ENCODE data around the gene PAPPA.

Gene PAPPA

DNA sequence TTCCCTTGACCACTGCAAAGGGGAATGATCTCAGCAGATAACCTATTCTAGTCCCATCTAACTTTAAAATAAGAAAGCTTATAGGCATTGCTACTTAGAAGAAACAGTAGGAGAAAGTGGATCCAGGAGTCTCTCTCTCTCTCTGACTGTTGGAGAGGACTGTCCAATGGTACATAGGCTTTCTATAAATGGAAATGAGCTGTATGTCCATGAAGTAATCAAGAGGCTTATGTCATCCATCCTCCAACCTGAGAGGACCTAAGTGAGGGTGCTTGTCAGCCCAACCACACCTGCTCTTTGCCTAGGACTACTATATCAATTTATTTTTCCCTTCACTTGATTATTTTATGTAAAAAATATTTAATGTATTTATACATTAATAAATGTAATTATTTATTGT, 172.3 kb downstream of the PAPPA start:
- Histone ChIP-seq H2BK120ac (ENCODE audit: low read depth, low read length) (no peak overlapping the region), H3K79me2 (ENCODE audit: control insufficient read depth, insufficient read depth, low read length) (no peaks in the 10 kb centered on the region), H2BK5ac (ENCODE audit: low read length) (no peak overlapping the region), H3K36me3 (ENCODE audit: control insufficient read depth, insufficient read depth, low read length) (no peaks in the 10 kb centered on the region), H3K4me1 (ENCODE audit: control insufficient read depth, low read depth, low read length) (no peaks in the 10 kb centered on the region), H3K4me3 (ENCODE audit: low read length) (no peak overlapping the region), H3K23ac (ENCODE audit: low read length) (no peak overlapping the region), H3K4me2 (ENCODE audit: low read length) (no peak overlapping the region), H4K8ac (ENCODE audit: low read depth, low read length) (no peak overlapping the region), H3K18ac (ENCODE audit: low read length) (no peak overlapping the region), H3K56ac (ENCODE audit: low read length) (no peak overlapping the region), H3K4ac (ENCODE audit: low read depth, low read length) (no peak overlapping the region), H3K27me3 (ENCODE audit: insufficient read depth, low read length, poor library complexity) (no peaks in the 10 kb centered on the region), H2BK15ac (replicated peaks; ENCODE audit: low read depth) (no peak overlapping the region), H3K79me1 (ENCODE audit: low read length) (no peaks in the 10 kb centered on the region), H2AK5ac (ENCODE audit: low read length) (no peak overlapping the region), H4K5ac (ENCODE audit: low read length) (no peak overlapping the region), H3K27ac (ENCODE audit: low read depth, low read length) (no peak overlapping the region), H3K9ac (ENCODE audit: low read length) (no peak overlapping the region)
- no peak for DNase-seq

DNA sequence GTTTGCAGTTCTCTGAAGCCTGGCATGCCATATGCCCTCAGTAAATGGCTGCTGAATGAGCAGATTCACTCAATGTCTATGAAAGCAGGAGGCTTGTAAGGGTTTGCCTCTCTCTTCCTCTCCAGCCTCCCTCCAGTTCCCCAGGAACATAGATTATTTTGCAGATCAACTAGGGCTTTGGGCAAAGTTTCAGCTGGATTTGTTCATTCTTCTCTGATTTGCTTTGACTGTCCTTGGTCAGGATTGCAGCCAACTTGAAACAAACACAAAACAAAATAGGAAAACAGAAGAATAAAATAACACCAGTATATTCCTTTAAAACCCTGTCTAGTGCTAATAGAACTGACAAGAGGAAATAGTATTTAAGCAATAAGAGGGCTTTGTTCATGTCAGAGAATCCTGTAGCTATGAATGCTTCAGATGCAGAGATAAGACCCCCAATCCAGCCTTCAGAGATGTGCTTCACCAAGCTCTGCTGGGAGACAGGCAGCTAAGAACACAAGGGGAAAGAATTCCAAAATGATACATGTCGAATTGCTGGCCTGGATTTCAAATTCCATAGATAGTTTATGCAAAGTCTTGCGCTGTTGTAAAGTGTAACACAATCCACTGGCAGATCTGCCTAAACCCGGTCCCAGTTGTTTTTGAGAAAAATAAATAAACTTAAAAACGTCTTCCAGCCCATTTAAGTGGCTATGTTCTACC, 174.3 kb downstream of the PAPPA start:
- DNase-seq = no peak
- no CpG with 5 or more reads among the region's 4 CpGs for WGBS (ENCODE audit: extremely low coverage, insufficient coverage, low lambda C conversion rate)
- H3K56ac ChIP-seq (ENCODE audit: low read length) = no peak overlapping the region
- H3K79me2 ChIP-seq (ENCODE audit: control insufficient read depth, insufficient read depth, low read length) = no peaks in the 10 kb centered on the region
- H3K9ac ChIP-seq (ENCODE audit: low read length) = no peak overlapping the region
- peaks cover 3% of the 10 kb centered on the region for H3K4me1 ChIP-seq (ENCODE audit: control insufficient read depth, low read depth, low read length)
- no peak overlapping the region for H4K8ac ChIP-seq (ENCODE audit: low read depth, low read length)
- H3K27ac ChIP-seq (ENCODE audit: low read depth, low read length) = no peak overlapping the region
- no peak overlapping the region for H4K5ac ChIP-seq (ENCODE audit: low read length)
- no peak overlapping the region for H3K4ac ChIP-seq (ENCODE audit: low read depth, low read length)
- H3K36me3 ChIP-seq (ENCODE audit: control insufficient read depth, insufficient read depth, low read length) = no peaks in the 10 kb centered on the region
- H2BK15ac ChIP-seq (replicated peaks; ENCODE audit: low read depth) = peak overlapping the region; percentile 28
- no peaks in the 10 kb centered on the region for H3K27me3 ChIP-seq (ENCODE audit: insufficient read depth, low read length, poor library complexity)
- H2BK5ac ChIP-seq (ENCODE audit: low read length) = no peak overlapping the region
- no peak overlapping the region for H3K23ac ChIP-seq (ENCODE audit: low read length)
- H2AK5ac ChIP-seq (ENCODE audit: low read length) = no peak overlapping the region
- H3K4me3 ChIP-seq (ENCODE audit: low read length) = no peak overlapping the region
- H3K79me1 ChIP-seq (ENCODE audit: low read length) = no peaks in the 10 kb centered on the region
- no peak overlapping the region for H3K4me2 ChIP-seq (ENCODE audit: low read length)
- H3K18ac ChIP-seq (ENCODE audit: low read length) = no peak overlapping the region
- no peak overlapping the region for H2BK120ac ChIP-seq (ENCODE audit: low read depth, low read length)

DNA sequence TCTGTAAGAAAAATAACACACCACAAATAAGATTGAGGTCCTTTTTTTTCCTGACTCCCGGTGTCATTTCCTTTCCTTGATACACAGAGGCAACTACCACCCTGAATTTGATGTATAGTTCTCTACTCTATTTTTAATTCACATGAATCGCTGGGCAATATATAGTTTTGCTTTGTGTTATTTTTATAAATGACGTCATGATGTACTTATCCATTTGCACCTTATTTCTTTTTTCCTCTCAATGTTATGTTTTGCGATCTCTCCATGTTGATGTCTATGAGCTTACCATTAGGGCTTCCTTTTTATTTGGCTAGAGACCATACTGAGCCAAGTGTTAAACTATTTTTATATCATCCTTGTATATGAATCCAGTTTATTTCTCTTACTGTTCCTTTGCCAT, 175.9 kb downstream of the PAPPA start:
- Histone ChIP-seq H3K27me3 (ENCODE audit: insufficient read depth, low read length, poor library complexity) (no peaks in the 10 kb centered on the region), H3K4ac (ENCODE audit: low read depth, low read length) (no peak overlapping the region), H3K79me2 (ENCODE audit: control insufficient read depth, insufficient read depth, low read length) (no peaks in the 10 kb centered on the region), H3K36me3 (ENCODE audit: control insufficient read depth, insufficient read depth, low read length) (no peaks in the 10 kb centered on the region), H2BK5ac (ENCODE audit: low read length) (no peak overlapping the region), H3K4me1 (ENCODE audit: control insufficient read depth, low read depth, low read length) (peaks cover 3% of the 10 kb centered on the region), H3K9ac (ENCODE audit: low read length) (no peak overlapping the region), H3K27ac (ENCODE audit: low read depth, low read length) (no peak overlapping the region), H3K79me1 (ENCODE audit: low read length) (no peaks in the 10 kb centered on the region), H4K8ac (ENCODE audit: low read depth, low read length) (no peak overlapping the region), H3K4me3 (ENCODE audit: low read length) (no peak overlapping the region), H2AK5ac (ENCODE audit: low read length) (no peak overlapping the region), H2BK15ac (replicated peaks; ENCODE audit: low read depth) (no peak overlapping the region), H4K5ac (ENCODE audit: low read length) (no peak overlapping the region), H3K23ac (ENCODE audit: low read length) (no peak overlapping the region), H3K4me2 (ENCODE audit: low read length) (no peak overlapping the region), H3K18ac (ENCODE audit: low read length) (no peak overlapping the region), H2BK120ac (ENCODE audit: low read depth, low read length) (no peak overlapping the region), H3K56ac (ENCODE audit: low read length) (no peak overlapping the region)
- DNase-seq = no peak
- WGBS (ENCODE audit: extremely low coverage, insufficient coverage, low lambda C conversion rate) = no CpG with 5 or more reads among the region's 4 CpGs

DNA sequence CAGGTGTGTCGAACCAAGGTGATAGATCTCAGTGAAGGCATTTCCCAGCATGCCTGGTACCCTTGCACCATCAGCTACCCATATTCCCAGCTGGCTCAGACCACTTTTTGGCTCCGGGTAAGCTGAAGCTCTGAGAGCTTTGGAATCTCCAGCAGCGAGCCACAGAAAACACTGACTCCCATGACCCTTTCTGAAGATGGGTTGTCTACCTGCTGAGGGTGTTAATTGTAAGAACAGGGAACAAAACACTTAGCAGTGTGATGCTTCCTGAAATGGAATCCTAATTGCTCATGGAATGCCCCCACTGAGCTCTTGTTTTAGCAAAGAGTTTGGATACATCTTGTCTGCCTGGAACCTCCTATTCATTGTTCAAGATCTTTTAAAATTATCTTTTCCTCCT, 177.7 kb downstream of the PAPPA start:
- Histone ChIP-seq H3K27me3 (ENCODE audit: insufficient read depth, low read length, poor library complexity) (no peaks in the 10 kb centered on the region), H4K5ac (ENCODE audit: low read length) (no peak overlapping the region), H3K4ac (ENCODE audit: low read depth, low read length) (no peak overlapping the region), H3K4me1 (ENCODE audit: control insufficient read depth, low read depth, low read length) (peaks cover 3% of the 10 kb centered on the region), H3K4me2 (ENCODE audit: low read length) (no peak overlapping the region), H3K27ac (ENCODE audit: low read depth, low read length) (no peak overlapping the region), H3K23ac (ENCODE audit: low read length) (no peak overlapping the region), H3K18ac (ENCODE audit: low read length) (no peak overlapping the region), H3K4me3 (ENCODE audit: low read length) (no peak overlapping the region), H3K79me1 (ENCODE audit: low read length) (no peaks in the 10 kb centered on the region), H2BK15ac (replicated peaks; ENCODE audit: low read depth) (no peak overlapping the region), H3K9ac (ENCODE audit: low read length) (no peak overlapping the region), H3K36me3 (ENCODE audit: control insufficient read depth, insufficient read depth, low read length) (no peaks in the 10 kb centered on the region), H4K8ac (ENCODE audit: low read depth, low read length) (no peak overlapping the region), H2BK5ac (ENCODE audit: low read length) (no peak overlapping the region), H3K79me2 (ENCODE audit: control insufficient read depth, insufficient read depth, low read length) (no peaks in the 10 kb centered on the region), H3K56ac (ENCODE audit: low read length) (no peak overlapping the region), H2AK5ac (ENCODE audit: low read length) (no peak overlapping the region), H2BK120ac (ENCODE audit: low read depth, low read length) (no peak overlapping the region)
- no CpG with 5 or more reads among the region's 3 CpGs for WGBS (ENCODE audit: extremely low coverage, insufficient coverage, low lambda C conversion rate)
- peak; percentile 85 for DNase-seq

DNA sequence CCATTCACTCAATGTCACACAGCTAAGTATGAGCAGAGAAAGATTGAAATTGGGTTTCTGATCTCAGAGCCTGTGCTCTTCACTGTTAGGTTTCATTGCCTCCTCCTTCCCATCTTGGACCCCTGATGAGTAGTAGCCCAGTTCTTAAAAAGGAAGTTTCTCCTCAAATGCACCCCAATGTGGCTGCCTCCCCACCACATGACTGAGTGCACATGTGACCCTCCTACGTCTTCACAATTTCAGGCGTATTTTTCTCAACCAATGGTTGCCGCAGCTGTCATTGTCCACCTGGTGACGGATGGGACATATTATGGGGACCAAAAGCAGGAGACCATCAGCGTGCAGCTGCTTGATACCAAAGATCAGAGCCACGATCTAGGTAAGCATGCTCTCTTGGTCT, 178.5 kb downstream of the PAPPA start:
- no peak overlapping the region for H2BK5ac ChIP-seq (ENCODE audit: low read length)
- no peaks in the 10 kb centered on the region for H3K79me2 ChIP-seq (ENCODE audit: control insufficient read depth, insufficient read depth, low read length)
- H3K79me1 ChIP-seq (ENCODE audit: low read length) = no peaks in the 10 kb centered on the region
- no peak overlapping the region for H2BK120ac ChIP-seq (ENCODE audit: low read depth, low read length)
- H3K4ac ChIP-seq (ENCODE audit: low read depth, low read length) = no peak overlapping the region
- no peak overlapping the region for H3K23ac ChIP-seq (ENCODE audit: low read length)
- no peak for DNase-seq
- H3K18ac ChIP-seq (ENCODE audit: low read length) = no peak overlapping the region
- H3K56ac ChIP-seq (ENCODE audit: low read length) = no peak overlapping the region
- H3K4me1 ChIP-seq (ENCODE audit: control insufficient read depth, low read depth, low read length) = peaks cover 3% of the 10 kb centered on the region
- no peak overlapping the region for H4K5ac ChIP-seq (ENCODE audit: low read length)
- no peak overlapping the region for H2BK15ac ChIP-seq (replicated peaks; ENCODE audit: low read depth)
- WGBS (ENCODE audit: extremely low coverage, insufficient coverage, low lambda C conversion rate) = no CpG with 5 or more reads among the region's 6 CpGs
- H3K4me3 ChIP-seq (ENCODE audit: low read length) = no peak overlapping the region
- H4K8ac ChIP-seq (ENCODE audit: low read depth, low read length) = no peak overlapping the region
- no peaks in the 10 kb centered on the region for H3K27me3 ChIP-seq (ENCODE audit: insufficient read depth, low read length, poor library complexity)
- no peaks in the 10 kb centered on the region for H3K36me3 ChIP-seq (ENCODE audit: control insufficient read depth, insufficient read depth, low read length)
- no peak overlapping the region for H3K27ac ChIP-seq (ENCODE audit: low read depth, low read length)
- no peak overlapping the region for H3K4me2 ChIP-seq (ENCODE audit: low read length)
- no peak overlapping the region for H3K9ac ChIP-seq (ENCODE audit: low read length)
- no peak overlapping the region for H2AK5ac ChIP-seq (ENCODE audit: low read length)

DNA sequence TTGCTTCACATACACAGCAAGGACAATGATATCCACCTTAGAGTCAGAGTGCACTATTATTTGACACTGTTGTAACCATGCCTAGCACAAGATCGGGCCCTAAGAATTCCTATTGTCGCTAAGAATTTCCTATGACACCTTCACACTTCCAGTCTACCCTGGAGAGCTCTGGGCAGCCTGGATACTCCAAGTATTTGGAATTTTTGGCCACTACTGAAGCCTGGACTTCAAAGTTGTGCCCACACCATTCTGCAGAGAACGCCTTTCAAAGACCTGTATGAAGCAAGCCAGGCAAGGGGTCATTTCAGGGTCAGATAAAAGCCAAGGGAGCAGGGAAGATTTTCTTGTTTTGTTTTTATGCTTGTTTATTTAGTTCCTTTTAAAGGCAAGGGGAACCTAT, 179.7 kb downstream of the PAPPA start:
- Histone ChIP-seq H2BK15ac (replicated peaks; ENCODE audit: low read depth) (no peak overlapping the region), H3K4ac (ENCODE audit: low read depth, low read length) (no peak overlapping the region), H3K27me3 (ENCODE audit: insufficient read depth, low read length, poor library complexity) (no peaks in the 10 kb centered on the region), H3K36me3 (ENCODE audit: control insufficient read depth, insufficient read depth, low read length) (no peaks in the 10 kb centered on the region), H3K23ac (ENCODE audit: low read length) (no peak overlapping the region), H2AK5ac (ENCODE audit: low read length) (no peak overlapping the region), H3K9ac (ENCODE audit: low read length) (no peak overlapping the region), H3K56ac (ENCODE audit: low read length) (no peak overlapping the region), H3K4me2 (ENCODE audit: low read length) (no peak overlapping the region), H3K4me3 (ENCODE audit: low read length) (no peak overlapping the region), H3K18ac (ENCODE audit: low read length) (no peak overlapping the region), H2BK5ac (ENCODE audit: low read length) (no peak overlapping the region), H3K4me1 (ENCODE audit: control insufficient read depth, low read depth, low read length) (peaks cover 3% of the 10 kb centered on the region), H2BK120ac (ENCODE audit: low read depth, low read length) (no peak overlapping the region), H4K8ac (ENCODE audit: low read depth, low read length) (no peak overlapping the region), H4K5ac (ENCODE audit: low read length) (no peak overlapping the region), H3K27ac (ENCODE audit: low read depth, low read length) (no peak overlapping the region), H3K79me2 (ENCODE audit: control insufficient read depth, insufficient read depth, low read length) (no peaks in the 10 kb centered on the region), H3K79me1 (ENCODE audit: low read length) (no peaks in the 10 kb centered on the region)
- no peak for DNase-seq
- no CpG with 5 or more reads among the region's 3 CpGs for WGBS (ENCODE audit: extremely low coverage, insufficient coverage, low lambda C conversion rate)

All from mesendoderm (in vitro differentiated cells).